Nephron progenitor cell (in vitro differentiated cells): ENCODE measurements around the gene ANG.

Experiments
- DNase-seq: peaks from one replicate; pipeline ENCODE4 v3.0.0; 2021
- H3K27ac Mint-ChIP-seq: 2 replicates; pipeline ENCODE4 v1.8.0; 2021; ENCODE audit warnings: mild to moderate bottlenecking, moderate library complexity, mixed read lengths
- H3K27me3 Mint-ChIP-seq: 2 replicates; pipeline ENCODE4 v1.8.0; 2021; ENCODE audit warnings: mild to moderate bottlenecking, low read depth, mixed read lengths; ENCODE audit not compliant: poor library complexity
- H3K36me3 Mint-ChIP-seq: 2 replicates; pipeline ENCODE4 v1.8.0; 2021; ENCODE audit warnings: low read depth, mixed read lengths
- H3K4me1 Mint-ChIP-seq: 2 replicates; pipeline ENCODE4 v1.8.0; 2021; ENCODE audit warnings: mixed read lengths
- H3K4me3 Mint-ChIP-seq: 2 replicates; pipeline ENCODE4 v1.8.0; 2021; ENCODE audit warnings: mild to moderate bottlenecking, moderate library complexity, mixed read lengths
- H3K9me3 Mint-ChIP-seq: 2 replicates; pipeline ENCODE4 v1.8.0; 2021; ENCODE audit warnings: mild to moderate bottlenecking, moderate library complexity, mixed read lengths
- TF ChIP-seq, protein P1 (sequence below): fragments of 200-600 bp; sonication (generic); IDR thresholded peaks from 2 replicates; pipeline ENCODE4 v1.5.0; 2021; ENCODE audit warnings: antibody characterized with exemption

Gene ANG

DNA sequence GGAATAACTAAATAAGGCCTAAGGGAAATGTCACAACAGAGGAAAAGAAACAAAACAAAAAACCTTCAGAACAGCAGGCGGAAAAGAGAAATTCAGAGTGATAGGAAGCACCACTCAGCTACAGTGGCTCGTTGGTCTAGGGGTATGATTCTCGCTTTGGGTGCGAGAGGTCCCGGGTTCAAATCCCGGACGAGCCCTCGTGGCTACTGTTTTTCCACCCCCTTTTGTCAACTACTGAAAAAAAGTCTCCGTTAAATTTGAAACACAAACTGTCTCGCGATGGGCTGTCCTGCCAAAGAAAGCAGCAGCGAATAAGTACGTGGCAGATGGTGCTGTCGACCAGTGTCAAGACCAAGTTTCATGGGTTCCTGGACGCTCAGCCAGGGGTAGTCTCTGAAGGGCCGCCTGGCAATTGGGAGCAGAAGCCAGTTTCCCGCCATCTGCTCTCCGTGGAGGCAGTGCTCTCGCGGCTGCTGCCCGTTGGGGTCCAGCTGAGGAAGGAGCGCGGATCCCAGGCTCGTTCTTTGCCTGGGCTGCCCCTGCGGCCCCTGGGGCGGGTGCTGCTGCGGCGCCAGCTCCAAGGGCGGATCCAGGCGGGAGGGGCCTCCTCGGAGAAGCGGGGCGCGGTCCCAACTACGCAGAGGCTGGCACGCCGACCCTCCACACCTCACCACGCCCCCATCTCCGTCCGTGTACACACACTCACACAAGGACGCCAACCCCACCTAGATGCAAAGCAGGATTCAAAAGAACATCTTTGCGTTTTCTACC, 4.5 kb upstream of the ANG start, which contains the start of gene RNASE4:
Gene RNASE4, plus strand, starts transcription at position 670 of the 771 bp plus-strand sequence. CDS start 14,812 bp downstream, outside the sequence.
- no peaks in the 10 kb centered on the region for H3K9me3 Mint-ChIP-seq
- DNase-seq: peak; percentile 80
- H3K36me3 Mint-ChIP-seq: no peaks in the 10 kb centered on the region
- TF ChIP-seq, protein P1, sequence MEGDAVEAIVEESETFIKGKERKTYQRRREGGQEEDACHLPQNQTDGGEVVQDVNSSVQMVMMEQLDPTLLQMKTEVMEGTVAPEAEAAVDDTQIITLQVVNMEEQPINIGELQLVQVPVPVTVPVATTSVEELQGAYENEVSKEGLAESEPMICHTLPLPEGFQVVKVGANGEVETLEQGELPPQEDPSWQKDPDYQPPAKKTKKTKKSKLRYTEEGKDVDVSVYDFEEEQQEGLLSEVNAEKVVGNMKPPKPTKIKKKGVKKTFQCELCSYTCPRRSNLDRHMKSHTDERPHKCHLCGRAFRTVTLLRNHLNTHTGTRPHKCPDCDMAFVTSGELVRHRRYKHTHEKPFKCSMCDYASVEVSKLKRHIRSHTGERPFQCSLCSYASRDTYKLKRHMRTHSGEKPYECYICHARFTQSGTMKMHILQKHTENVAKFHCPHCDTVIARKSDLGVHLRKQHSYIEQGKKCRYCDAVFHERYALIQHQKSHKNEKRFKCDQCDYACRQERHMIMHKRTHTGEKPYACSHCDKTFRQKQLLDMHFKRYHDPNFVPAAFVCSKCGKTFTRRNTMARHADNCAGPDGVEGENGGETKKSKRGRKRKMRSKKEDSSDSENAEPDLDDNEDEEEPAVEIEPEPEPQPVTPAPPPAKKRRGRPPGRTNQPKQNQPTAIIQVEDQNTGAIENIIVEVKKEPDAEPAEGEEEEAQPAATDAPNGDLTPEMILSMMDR: no peak
- peaks cover 25% of the 10 kb centered on the region for H3K4me1 Mint-ChIP-seq
- H3K27me3 Mint-ChIP-seq: peaks cover 11% of the 10 kb centered on the region
- H3K27ac Mint-ChIP-seq: no peak within 1 kb of the TSS
- no peak within 1 kb of the TSS for H3K4me3 Mint-ChIP-seq

DNA sequence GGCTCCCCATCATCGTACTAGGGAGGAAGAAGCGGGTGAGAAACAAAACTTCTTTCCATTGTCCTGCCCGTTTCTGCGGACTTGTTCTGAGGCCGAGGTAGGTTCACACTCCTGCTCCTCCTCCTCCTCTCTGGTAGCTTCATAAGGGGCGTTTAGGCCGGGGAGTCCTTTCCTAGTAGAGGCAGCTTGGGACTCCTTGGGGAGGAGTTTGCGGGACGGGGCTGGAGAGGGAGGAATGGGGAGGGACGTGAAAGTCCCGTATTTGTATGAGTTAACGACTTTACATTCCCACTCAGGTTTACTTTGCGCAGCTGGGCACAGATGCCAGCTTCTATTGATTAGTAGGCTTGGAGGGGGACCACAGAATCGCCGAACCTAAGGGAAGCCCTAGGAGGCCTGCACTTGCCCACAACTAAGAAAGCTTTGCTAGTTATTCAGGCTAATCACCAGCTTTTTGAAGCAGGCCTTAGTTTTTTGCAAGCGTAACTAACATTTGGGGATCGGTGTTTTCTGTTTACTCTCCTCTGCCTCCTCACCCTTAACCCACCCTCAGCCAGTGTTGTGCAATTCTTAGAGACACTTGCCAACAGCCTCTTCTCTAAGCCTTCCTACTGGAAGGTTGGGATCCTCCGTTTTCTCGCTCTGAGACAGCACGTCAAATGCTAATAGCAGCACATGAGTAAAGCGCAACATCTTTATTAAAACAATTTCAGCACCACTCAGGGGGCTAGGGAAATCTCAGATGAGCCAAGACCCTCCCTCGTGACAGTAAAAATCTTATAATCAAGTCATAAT, 3.7 kb upstream of the ANG start:
- peaks cover 25% of the 10 kb centered on the region for H3K4me1 Mint-ChIP-seq
- DNase-seq: peak; percentile 34
- TF ChIP-seq, protein P1: no peak

DNA sequence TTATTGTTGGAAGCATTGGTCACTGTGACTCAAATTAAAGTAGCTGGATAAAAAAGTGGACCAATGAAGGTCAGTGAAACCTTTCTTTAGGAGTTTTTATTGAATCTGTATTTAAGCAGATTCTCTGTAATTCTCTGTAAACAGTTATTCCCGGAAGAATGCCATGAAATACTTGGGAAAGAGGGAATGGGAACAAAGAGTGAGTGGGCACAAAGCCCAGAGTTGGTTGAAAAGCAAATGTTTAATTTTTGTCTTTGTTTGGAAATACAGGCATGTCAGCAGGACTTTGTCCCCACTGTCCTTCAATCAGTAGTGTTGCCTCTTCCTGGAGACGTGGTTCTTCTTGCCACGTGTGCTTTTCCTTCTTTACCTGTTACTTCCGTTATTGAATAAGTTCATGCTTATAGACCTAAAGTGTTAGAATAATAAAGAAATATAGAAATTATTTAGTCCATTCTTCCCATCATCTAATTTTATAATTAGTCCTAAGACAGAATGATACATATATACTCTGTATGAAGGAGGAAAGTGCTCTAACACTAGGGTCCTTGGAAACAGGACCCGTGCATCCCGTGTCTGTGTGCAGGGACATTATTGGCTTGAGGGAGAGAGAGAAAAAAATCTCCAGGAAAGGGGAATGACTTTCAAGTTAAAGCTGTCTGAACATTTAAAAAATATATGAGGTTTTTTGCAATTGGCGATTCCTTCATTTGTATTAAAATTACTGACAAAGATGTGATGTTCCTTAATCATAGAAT, 2.0 kb upstream of the ANG start:
- Mint-ChIP-seq H3K27me3 (peaks cover 8% of the 10 kb centered on the region), H3K27ac (no peak overlapping the region), H3K36me3 (no peaks in the 10 kb centered on the region), H3K4me1 (peaks cover 16% of the 10 kb centered on the region), H3K9me3 (no peaks in the 10 kb centered on the region), H3K4me3 (no peak overlapping the region)
- TF ChIP-seq, protein P1: no peak
- DNase-seq: no peak

More for the DNA sequence above, 3.7 kb upstream of the ANG start:
- no peak overlapping the region for H3K4me3 Mint-ChIP-seq
- no peaks in the 10 kb centered on the region for H3K36me3 Mint-ChIP-seq
- no peak overlapping the region for H3K27ac Mint-ChIP-seq
- no peaks in the 10 kb centered on the region for H3K9me3 Mint-ChIP-seq
- peaks cover 11% of the 10 kb centered on the region for H3K27me3 Mint-ChIP-seq

DNA sequence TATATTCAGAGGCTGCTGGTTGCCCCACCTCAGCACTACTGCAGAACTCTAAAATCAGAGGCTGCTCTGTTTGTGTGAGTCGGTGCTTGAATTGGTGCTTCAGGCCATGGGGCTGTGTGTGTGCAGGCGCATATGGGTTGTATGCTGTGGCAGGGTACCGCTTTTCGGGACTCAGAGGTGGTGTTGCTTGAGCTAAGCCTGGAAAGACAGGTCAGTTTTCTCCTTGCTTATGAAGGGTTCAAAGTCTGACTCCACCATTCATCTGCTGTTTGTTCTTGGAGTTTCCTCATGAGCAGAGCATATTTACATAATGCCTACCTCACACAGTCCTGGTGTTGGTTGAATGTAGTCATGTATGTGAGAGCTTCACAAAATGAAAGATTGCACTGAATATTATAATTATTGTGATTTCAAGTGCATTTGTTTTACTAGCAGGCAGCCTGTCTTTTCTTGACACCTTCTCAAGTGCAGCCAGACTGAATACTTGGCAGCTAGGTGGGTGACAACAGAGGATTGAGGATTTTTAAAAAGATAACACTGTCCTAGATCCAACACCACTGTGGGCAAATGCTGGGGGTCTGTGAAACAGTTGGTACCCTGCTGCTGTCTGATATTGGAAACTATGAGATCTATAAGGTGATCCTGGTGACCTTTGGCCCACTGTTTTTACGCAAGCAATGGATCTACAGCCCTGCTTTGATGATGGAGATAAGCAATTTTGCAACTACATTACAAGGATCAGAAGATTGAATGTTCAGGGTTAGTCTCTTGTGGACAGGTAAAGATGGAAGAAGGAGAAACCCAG, 1.0 kb upstream of the ANG start:
- no peak for DNase-seq

More for the DNA sequence above, 1.0 kb upstream of the ANG start:
- Mint-ChIP-seq H3K36me3 (no peaks in the 10 kb centered on the region), H3K4me3 (no peak overlapping the region), H3K27ac (no peak overlapping the region), H3K4me1 (peaks cover 11% of the 10 kb centered on the region), H3K27me3 (peaks cover 5% of the 10 kb centered on the region), H3K9me3 (no peaks in the 10 kb centered on the region)
- TF ChIP-seq, protein P1: no peak
